ENCODE measurements around the gene U2SURP. TPM values are rescaled to one million over a fixed set of nuclear protein-coding genes. Genes with fewer than 3 reads are reported as not detected.

The U2SURP gene
- total RNA-seq, 4 donors from 2014 or later = 35.7 to 58.6 (median 45.2) TPM

GRCh38 chr3:142975316-142975995 lies 25.9 kb upstream of the U2SURP start:
- DNase-seq (ENCODE audit: extremely low spot score) = no peak
- H3K4me3 ChIP-seq = no peak overlapping the region
- H3K36me3 ChIP-seq = no peaks in the 10 kb centered on the region
- peaks cover 8 to 20% (median 15%) of the 10 kb centered on the region in 4 donors for H3K4me1 ChIP-seq
- intact Hi-C loops (cut with DNase I) = no loop called here
- 94% methylated on average over 4 of the region's 4 CpGs for WGBS
- H3K9me3 ChIP-seq = no peaks in the 10 kb centered on the region
- no peak overlapping the region for H3K27ac ChIP-seq (replicated peaks in 1 of 4)
- H3K27me3 ChIP-seq = no peaks in the 10 kb centered on the region
- TF ChIP-seq POLR2AphosphoS5 (IDR thresholded peaks at IDR 0.05) = no peak
- no peak for TF ChIP-seq POLR2A (IDR thresholded peaks at IDR 0.05; ENCODE audit: low read depth)
- TF ChIP-seq EP300 (IDR thresholded peaks at IDR 0.05) = no peak
- no peak for TF ChIP-seq CTCF (IDR thresholded peaks at IDR 0.05)

GRCh38 chr3:142976621-142977398 lies 24.6 kb upstream of the U2SURP start:
- peaks cover 8 to 20% (median 15%) of the 10 kb centered on the region in 4 donors for H3K4me1 ChIP-seq
- 51% methylated on average over 8 of the region's 8 CpGs for WGBS
- H3K4me3 ChIP-seq = no peak overlapping the region
- no peaks in the 10 kb centered on the region for H3K9me3 ChIP-seq
- peaks cover 0 to 5% (median 0%) of the 10 kb centered on the region in 4 donors for H3K27me3 ChIP-seq
- intact Hi-C loops (cut with DNase I) = no loop called here
- no peaks in the 10 kb centered on the region for H3K36me3 ChIP-seq
- DNase-seq (ENCODE audit: extremely low spot score) = no peak
- no peak overlapping the region for H3K27ac ChIP-seq (replicated peaks in 1 of 4)
- TF ChIP-seq POLR2A (IDR thresholded peaks at IDR 0.05; ENCODE audit: low read depth) (no peak), POLR2AphosphoS5 (IDR thresholded peaks at IDR 0.05) (peak; percentile 14 to 68)

- intact Hi-C loops (cut with DNase I) = no loop called here
- Histone ChIP-seq H3K27ac (replicated peaks in 1 of 4) (no peak overlapping the region), H3K4me3 (no peak overlapping the region), H3K27me3 (peaks cover 0 to 5% (median 0%) of the 10 kb centered on the region in 4 donors), H3K9me3 (no peaks in the 10 kb centered on the region), H3K4me1 (peaks cover 8 to 20% (median 15%) of the 10 kb centered on the region in 4 donors), H3K36me3 (no peaks in the 10 kb centered on the region)
- no peak for DNase-seq (ENCODE audit: extremely low spot score)
- 67% methylated on average over 1 of the region's 1 CpG for WGBS
- TF ChIP-seq POLR2A (IDR thresholded peaks at IDR 0.05; ENCODE audit: low read depth) = no peak
- no peak for TF ChIP-seq POLR2AphosphoS5 (IDR thresholded peaks at IDR 0.05)
- no peak for TF ChIP-seq EP300 (IDR thresholded peaks at IDR 0.05)
- no peak for TF ChIP-seq CTCF (IDR thresholded peaks at IDR 0.05)
These were observed 24.0 kb upstream of the U2SURP start for GRCh38 chr3:142977399-142977728.

GRCh38 chr3:142981108-142981507 lies 20.3 kb upstream of the U2SURP start:
- Histone ChIP-seq H3K27me3 (peaks cover 0 to 5% (median 0%) of the 10 kb centered on the region in 4 donors), H3K36me3 (no peaks in the 10 kb centered on the region), H3K4me3 (no peak overlapping the region), H3K27ac (replicated peaks in 1 of 4) (no peak overlapping the region), H3K4me1 (peaks cover 7 to 11% (median 9%) of the 10 kb centered on the region in 4 donors), H3K9me3 (no peaks in the 10 kb centered on the region)
- TF ChIP-seq POLR2A (IDR thresholded peaks at IDR 0.05; ENCODE audit: low read depth) (no peak), POLR2AphosphoS5 (IDR thresholded peaks at IDR 0.05) (no peak)
- intact Hi-C loops (cut with DNase I) = no loop called here
- 44% methylated on average over 3 of the region's 3 CpGs for WGBS
- no peak for DNase-seq (ENCODE audit: extremely low spot score)

GRCh38 chr3:142982038-142982773 lies 19.2 kb upstream of the U2SURP start:
- Histone ChIP-seq H3K36me3 (no peaks in the 10 kb centered on the region), H3K27ac (replicated peaks in 1 of 4) (no peak overlapping the region), H3K4me1 (peaks cover 0 to 6% (median 3%) of the 10 kb centered on the region in 4 donors), H3K4me3 (no peak overlapping the region), H3K9me3 (no peaks in the 10 kb centered on the region), H3K27me3 (peaks cover 0 to 5% (median 0%) of the 10 kb centered on the region in 4 donors)
- TF ChIP-seq POLR2A (IDR thresholded peaks at IDR 0.05; ENCODE audit: low read depth) (no peak), POLR2AphosphoS5 (IDR thresholded peaks at IDR 0.05) (no peak), EP300 (IDR thresholded peaks at IDR 0.05) (no peak), CTCF (IDR thresholded peaks at IDR 0.05) (no peak)
- intact Hi-C loops (cut with DNase I) = no loop called here
- no peak for DNase-seq (ENCODE audit: extremely low spot score)
- WGBS = 50% methylated on average over 7 of the region's 7 CpGs
